GM23338 (cell line): ENCODE measurements around the gene CRYM. TPM values are rescaled to one million over a fixed set of nuclear protein-coding genes. Genes with fewer than 3 reads are reported as not detected.

ENCODE experiments used
- ATAC-seq: fragments of 200-7000 bp; cut with Tn5 transposase; 3 replicates; pipeline ENCODE4 v1.9.1; 2020
- DNase-seq: peaks from one replicate; pipeline ENCODE4 v3.0.0-alpha.2; 2015; ENCODE audit warnings: low spot score
- H2AFZ ChIP-seq: fragments of 200-600 bp; sonication (generic); 2 replicates; pipeline ENCODE4 v1.8.0; 2016; ENCODE audit warnings: antibody characterized with exemption, mild to moderate bottlenecking, moderate library complexity
- H3F3A ChIP-seq: fragments of 200-600 bp; sonication (generic); replicated peaks from 2 replicates; pipeline ENCODE4 v1.8.0; 2017; ENCODE audit warnings: antibody characterized with exemption, mixed run types, low read depth
- H3K27ac ChIP-seq: fragments of 200-600 bp; sonication (generic); 2 replicates; pipeline ENCODE4 v1.6.1; 2016; ENCODE audit warnings: low read depth
- H3K27me3 ChIP-seq: fragments of 200-600 bp; sonication (generic); 2 replicates; pipeline ENCODE4 v1.8.0; 2016; ENCODE audit warnings: mild to moderate bottlenecking, mixed run types, moderate library complexity; ENCODE audit not compliant: insufficient read depth
- H3K36me3 ChIP-seq: fragments of 200-600 bp; sonication (generic); 2 replicates; pipeline ENCODE4 v1.8.0; 2016; ENCODE audit warnings: mild to moderate bottlenecking; ENCODE audit not compliant: insufficient read depth
- H3K4me1 ChIP-seq: fragments of 200-600 bp; sonication (generic); 2 replicates; pipeline ENCODE4 v1.8.0; 2016; ENCODE audit warnings: mild to moderate bottlenecking, moderate library complexity; ENCODE audit not compliant: insufficient read depth
- H3K4me2 ChIP-seq: fragments of 200-600 bp; sonication (generic); 2 replicates; pipeline ENCODE4 v1.7.1; 2017; ENCODE audit warnings: mixed run types
- H3K4me3 ChIP-seq: fragments of 200-600 bp; sonication (generic); 2 replicates; pipeline ENCODE4 v1.6.1; 2016; ENCODE audit warnings: mixed run types
- H3K79me2 ChIP-seq: fragments of 200-600 bp; sonication (generic); replicated peaks from 2 replicates; pipeline ENCODE4 v1.8.0; 2017; ENCODE audit warnings: mild to moderate bottlenecking; ENCODE audit not compliant: insufficient read depth
- H3K9me2 ChIP-seq: fragments of 200-600 bp; sonication (generic); 2 replicates; pipeline ENCODE4 v1.8.0; 2017; ENCODE audit not compliant: insufficient read depth
- H4K20me1 ChIP-seq: fragments of 200-600 bp; sonication (generic); replicated peaks from 2 replicates; pipeline ENCODE4 v1.8.0; 2017; ENCODE audit warnings: mild to moderate bottlenecking; ENCODE audit not compliant: insufficient read depth
- H3K27ac Mint-ChIP-seq: 2 replicates; pipeline ENCODE4 v1.8.0; 2020; ENCODE audit warnings: inconsistent platforms, mild to moderate bottlenecking, moderate library complexity, mixed read lengths
- H3K27me3 Mint-ChIP-seq: 3 replicates; pipeline ENCODE4 v1.8.0; 2022; ENCODE audit warnings: low read depth, mild to moderate bottlenecking, moderate library complexity, mixed read lengths, inconsistent platforms; ENCODE audit not compliant: insufficient read depth, poor library complexity
- H3K36me3 Mint-ChIP-seq: 3 replicates; pipeline ENCODE4 v1.8.0; 2021; ENCODE audit warnings: low read depth, mild to moderate bottlenecking, inconsistent platforms, moderate library complexity, mixed read lengths
- H3K4me1 Mint-ChIP-seq: 3 replicates; pipeline ENCODE4 v1.8.0; 2020; ENCODE audit warnings: mild to moderate bottlenecking, inconsistent platforms, mixed read lengths
- H3K4me3 Mint-ChIP-seq: 3 replicates; pipeline ENCODE4 v1.8.0; 2021; ENCODE audit warnings: moderate library complexity, mild to moderate bottlenecking, inconsistent platforms, mixed read lengths
- H3K9me3 Mint-ChIP-seq: 3 replicates; pipeline ENCODE4 v1.8.0; 2020; ENCODE audit warnings: moderate library complexity, mild to moderate bottlenecking, inconsistent platforms, mixed read lengths
- JUNB ChIP-seq: IDR thresholded peaks from one replicate; pipeline ENCODE4 v1.6.1; 2016; ENCODE audit warnings: antibody characterized with exemption; ENCODE audit not compliant: unreplicated experiment
- ZNF114 ChIP-seq: fragments of 250-450 bp; sonication (Bioruptor Pico); IDR thresholded peaks from 2 replicates; pipeline ENCODE4 v1.5.0; 2020; ENCODE audit warnings: mild to moderate bottlenecking, moderate library complexity
- ZNF331 ChIP-seq: fragments of 250-450 bp; sonication (Bioruptor Pico); IDR thresholded peaks from 2 replicates; pipeline ENCODE4 v1.5.0; 2020; ENCODE audit warnings: low read depth, mild to moderate bottlenecking, moderate library complexity
- ZNF462 ChIP-seq: fragments of 250-450 bp; sonication (Bioruptor Pico); IDR thresholded peaks from 2 replicates; pipeline ENCODE4 v1.5.0; 2020; ENCODE audit warnings: mild to moderate bottlenecking, moderate library complexity
- polyA plus RNA-seq: library from polyadenylated mRNA; unstranded; fragments of >200 nt; fragmentation: Nextera tagmentation; extraction: Ambion mirVana; gene quantifications from 2 replicates; pipeline ENCODE4 v1.2.1, GENCODE V29; 2016
- total RNA-seq: library from RNA; depleted of rRNA; stranded (reverse); fragments of >200 nt; shearing (Covaris generic); gene quantifications from 2 replicates; pipeline ENCODE4 v1.2.3, GENCODE V29; 2014

CRYM gene
- total and polyA plus RNA-seq, 2 experiments from 2014 or later = 15.2 to 18.0 TPM

GRCh38 chr16:21239646-21240045, 38.4 kb downstream of the CRYM start:
- ATAC-seq = no peak

GRCh38 chr16:21236831-21237230, 41.3 kb downstream of the CRYM start:
- H3K27me3 Mint-ChIP-seq = peaks cover 4% of the 10 kb centered on the region
- no peaks in the 10 kb centered on the region for H4K20me1 ChIP-seq
- DNase-seq (no peak), ATAC-seq (no peak)
- no peak overlapping the region for H3K27ac ChIP-seq
- no peaks in the 10 kb centered on the region for H3K36me3 Mint-ChIP-seq
- no peak overlapping the region for H3K4me3 ChIP-seq
- H3K4me1 ChIP-seq = no peaks in the 10 kb centered on the region
- H3K4me2 ChIP-seq = no peak overlapping the region
- no peaks in the 10 kb centered on the region for H3K79me2 ChIP-seq
- H3K9me2 ChIP-seq = peaks cover 9% of the 10 kb centered on the region
- H2AFZ ChIP-seq = no peak overlapping the region
- TF ChIP-seq JUNB (no peak), ZNF462 (CRISPR knock-in tag) (no peak)
- no peak overlapping the region for H3K4me3 Mint-ChIP-seq
- no peaks in the 10 kb centered on the region for H3K4me1 Mint-ChIP-seq
- no peaks in the 10 kb centered on the region for H3K9me3 Mint-ChIP-seq
- no peaks in the 10 kb centered on the region for H3F3A ChIP-seq
- H3K27ac Mint-ChIP-seq = no peak overlapping the region
- no peaks in the 10 kb centered on the region for H3K27me3 ChIP-seq
- no peaks in the 10 kb centered on the region for H3K36me3 ChIP-seq

More at GRCh38 chr16:21239646-21240045, 38.4 kb downstream of the CRYM start:
- H3K4me1 ChIP-seq = no peaks in the 10 kb centered on the region
- H3K4me2 ChIP-seq = no peak overlapping the region
- H3K4me3 Mint-ChIP-seq = no peak overlapping the region
- no peaks in the 10 kb centered on the region for H4K20me1 ChIP-seq
- peaks cover 8% of the 10 kb centered on the region for H3K27me3 Mint-ChIP-seq
- no peaks in the 10 kb centered on the region for H3K36me3 ChIP-seq
- no peaks in the 10 kb centered on the region for H3K27me3 ChIP-seq
- H2AFZ ChIP-seq = 0 out of 2 replicates have a peak overlapping the region, but pooled peaks have one; percentile 43
- no peak for DNase-seq
- no peak overlapping the region for H3K27ac Mint-ChIP-seq
- TF ChIP-seq ZNF331 (CRISPR knock-in tag) = no peak
- no peak for TF ChIP-seq ZNF114 (CRISPR knock-in tag)
- H3K9me3 Mint-ChIP-seq = no peaks in the 10 kb centered on the region
- H3F3A ChIP-seq = no peaks in the 10 kb centered on the region
- no peaks in the 10 kb centered on the region for H3K4me1 Mint-ChIP-seq
- H3K36me3 Mint-ChIP-seq = no peaks in the 10 kb centered on the region
- H3K27ac ChIP-seq = no peak overlapping the region
- no peaks in the 10 kb centered on the region for H3K79me2 ChIP-seq
- H3K4me3 ChIP-seq = no peak overlapping the region
- H3K9me2 ChIP-seq = peaks cover 9% of the 10 kb centered on the region
